Keratinocyte (primary cell): ENCODE results near the gene NBPF6. TPM values are rescaled to one million over a fixed set of nuclear protein-coding genes. Genes with fewer than 3 reads are reported as not detected.
"Not testable (repeated sequence)": the region's sequence is repeated elsewhere in the genome, so short reads cannot be mapped to it uniquely, and the experiment has no call there.

ENCODE experiments used
- DNase-seq: peaks from one replicate; pipeline ENCODE4 v3.0.0-alpha.2; 2011; ENCODE audit warnings: low read depth, missing footprints, low spot score
- FAIRE-seq: peaks from 2 replicates; lab custom pipeline; 2011; peaks lifted over from hg19 to GRCh38; lab: Jason Lieb, UNC
- H2AFZ ChIP-seq: 2 replicates; pipeline ENCODE4 v1.6.0; 2012; ENCODE audit warnings: low read length, control low read depth, inconsistent platforms; ENCODE audit not compliant: control insufficient read depth
- H3K27ac ChIP-seq: 2 replicates; pipeline ENCODE4 v1.5.1; 2011; ENCODE audit warnings: low read length; ENCODE audit not compliant: control insufficient read depth, insufficient read depth
- H3K27me3 ChIP-seq: 3 replicates; pipeline ENCODE4 v1.6.0; 2011; ENCODE audit warnings: low read length; ENCODE audit not compliant: control insufficient read depth, insufficient read depth; ENCODE audit errors: extremely low read depth
- H3K36me3 ChIP-seq, 2 experiments: 2 replicates in 1 of 2; 3 replicates in 1 of 2; pipeline ENCODE4 v1.5.1; 2011; ENCODE audit warnings: low read length in 2 of 2, mild to moderate bottlenecking in 1 of 2; ENCODE audit not compliant: control insufficient read depth in 2 of 2, insufficient read depth in 2 of 2; ENCODE audit errors: extremely low read depth in 1 of 2
- H3K4me1 ChIP-seq: 3 replicates; pipeline ENCODE4 v1.5.1; 2011; ENCODE audit warnings: low read length; ENCODE audit not compliant: control insufficient read depth, insufficient read depth; ENCODE audit errors: extremely low read depth
- H3K4me2 ChIP-seq: 3 replicates; pipeline ENCODE4 v1.6.0; 2011; ENCODE audit warnings: low read depth, low read length; ENCODE audit not compliant: control insufficient read depth, insufficient read depth; ENCODE audit errors: extremely low read depth
- H3K4me3 ChIP-seq, 3 experiments: fragments of 200-600 bp in 1 of 3; sonication (generic) in 1 of 3; 2 replicates in 2 of 3; 3 replicates in 1 of 3; pipeline ENCODE4 v1.5.1; 2011 to 2016; ENCODE audit warnings: low read length in 3 of 3, mild to moderate bottlenecking in 3 of 3, control low read depth in 2 of 3, inconsistent platforms in 1 of 3, low read depth in 1 of 3, mixed read lengths in 1 of 3, mixed run types in 1 of 3, moderate library complexity in 1 of 3; ENCODE audit not compliant: control insufficient read depth in 2 of 3, insufficient read depth in 2 of 3; ENCODE audit errors: extremely low read depth in 1 of 3
- H3K79me2 ChIP-seq: 2 replicates; pipeline ENCODE4 v1.6.0; 2012; ENCODE audit warnings: low read length; ENCODE audit not compliant: control insufficient read depth, insufficient read depth
- H3K9ac ChIP-seq: 3 replicates; pipeline ENCODE4 v1.6.0; 2011; ENCODE audit warnings: low read length; ENCODE audit not compliant: control insufficient read depth, insufficient read depth; ENCODE audit errors: extremely low read depth
- H3K9me1 ChIP-seq: 3 replicates; pipeline ENCODE4 v1.6.0; 2011; ENCODE audit warnings: low read length; ENCODE audit not compliant: control insufficient read depth, insufficient read depth; ENCODE audit errors: extremely low read depth
- H3K9me3 ChIP-seq: 2 replicates; pipeline ENCODE4 v1.5.1; 2012; ENCODE audit warnings: low read depth, low read length; ENCODE audit not compliant: control insufficient read depth
- H4K20me1 ChIP-seq: 3 replicates; pipeline ENCODE4 v1.6.0; 2011; ENCODE audit warnings: low read length; ENCODE audit not compliant: control insufficient read depth, insufficient read depth; ENCODE audit errors: extremely low read depth
- dilution Hi-C: fragments of 300-500 bp; cut with MboI; formaldehyde crosslinking; loops from one replicate; pipeline ENCODE4 v1.7.0; 2020; ENCODE audit warnings: low sequenced_read_pairs; ENCODE audit not compliant: extremely low pct_ligation_motif_present
- polyA plus RNA-seq, 5 experiments: library from polyadenylated mRNA; depleted of rRNA in 3 of 5; stranded (reverse) in 3 of 5; stranded (forward) in 1 of 5; unstranded in 1 of 5; fragments of >200 nt; gene quantifications; 1 replicate in 1 of 5; 2 replicates in 3 of 5; 3 replicates in 1 of 5; pipeline versions ENCODE4 v1.2.1 to v1.2.3, GENCODE V29; 2011 to 2012; ENCODE audit warnings: missing spikeins in 2 of 5, low read depth in 1 of 5, low replicate concordance in 1 of 5

Gene NBPF6
- polyA plus RNA-seq, 1 donor (not counting 4 experiments of a cell fraction or from before 2014, with no cell fraction given), result not detected

DNA sequence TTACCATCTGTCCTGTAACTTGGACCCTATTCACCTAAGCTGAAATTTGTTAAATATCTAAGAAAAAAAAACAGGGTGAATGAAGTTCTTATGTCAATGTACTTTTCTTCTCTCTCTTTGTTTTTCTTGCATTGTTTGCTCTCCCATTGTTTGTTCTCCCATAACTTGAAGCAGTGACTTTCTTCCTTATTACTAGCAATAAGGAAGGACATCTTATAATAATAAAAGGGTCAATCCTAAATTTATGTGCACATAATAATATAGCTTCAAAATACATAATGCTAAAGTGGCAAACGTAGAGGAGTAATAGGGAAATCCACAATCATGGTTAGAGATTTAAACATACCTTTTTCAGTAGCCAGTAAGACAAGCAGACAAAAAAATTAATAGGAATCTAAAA, 23.3 kb upstream of the NBPF6 start:
- H3K27ac ChIP-seq, H4K20me1 ChIP-seq, H3K9ac ChIP-seq, H3K79me2 ChIP-seq, H2AFZ ChIP-seq, H3K36me3 ChIP-seq, H3K9me1 ChIP-seq, H3K4me2 ChIP-seq, H3K4me3 ChIP-seq, DNase-seq, dilution Hi-C loops, H3K9me3 ChIP-seq, H3K27me3 ChIP-seq, FAIRE-seq, H3K4me1 ChIP-seq: not testable (repeated sequence)

DNA sequence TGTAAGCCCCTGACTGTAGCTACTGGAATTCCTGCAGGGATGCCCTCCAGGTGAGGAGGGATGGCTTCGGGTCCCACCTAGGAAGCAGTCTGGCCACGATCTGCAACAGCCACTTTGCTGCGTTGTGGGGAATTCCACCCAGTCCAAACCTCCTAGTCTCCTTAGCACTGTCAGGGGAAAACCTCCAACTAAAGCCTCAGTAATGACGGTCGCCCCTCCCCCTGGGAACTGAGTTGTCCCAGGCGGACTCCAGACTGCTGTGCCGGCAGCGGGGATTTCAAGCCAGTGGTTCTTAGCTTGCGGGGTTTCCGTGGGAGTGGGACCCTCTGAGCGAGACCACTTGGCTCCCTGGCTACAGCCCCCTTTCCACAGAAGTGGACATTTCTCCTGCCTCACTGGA, 18.1 kb upstream of the NBPF6 start:
- H3K4me2 ChIP-seq, H4K20me1 ChIP-seq, H3K9me1 ChIP-seq, H3K36me3 ChIP-seq, dilution Hi-C loops, H3K27me3 ChIP-seq, H3K9me3 ChIP-seq, FAIRE-seq, H3K4me1 ChIP-seq, DNase-seq, H3K27ac ChIP-seq, H3K79me2 ChIP-seq, H3K9ac ChIP-seq, H2AFZ ChIP-seq, H3K4me3 ChIP-seq: not testable (repeated sequence)

GRCh38 chr1:108433404-108433803, 16.7 kb upstream of the NBPF6 start:
- H2AFZ ChIP-seq, H3K36me3 ChIP-seq, H4K20me1 ChIP-seq, H3K27ac ChIP-seq, FAIRE-seq, H3K9me1 ChIP-seq, H3K4me3 ChIP-seq, H3K79me2 ChIP-seq, DNase-seq, H3K9ac ChIP-seq, H3K4me1 ChIP-seq, dilution Hi-C loops, H3K9me3 ChIP-seq, H3K27me3 ChIP-seq, H3K4me2 ChIP-seq: not testable (repeated sequence)

- not testable (repeated sequence) for H3K9ac ChIP-seq
Measured at GRCh38 chr1:108438536-108438935, 11.6 kb upstream of the NBPF6 start.

GRCh38 chr1:108454521-108454920, 4.4 kb downstream of the NBPF6 start:
- H3K4me1 ChIP-seq, H2AFZ ChIP-seq, H3K4me3 ChIP-seq, DNase-seq, H3K9me1 ChIP-seq, H3K27me3 ChIP-seq, H3K4me2 ChIP-seq, H4K20me1 ChIP-seq, H3K79me2 ChIP-seq, H3K9ac ChIP-seq, H3K36me3 ChIP-seq, H3K9me3 ChIP-seq, FAIRE-seq, dilution Hi-C loops, H3K27ac ChIP-seq: not testable (repeated sequence)

More at GRCh38 chr1:108438536-108438935, 11.6 kb upstream of the NBPF6 start:
- H3K4me1 ChIP-seq, H3K4me3 ChIP-seq, H3K36me3 ChIP-seq, FAIRE-seq, dilution Hi-C loops, H2AFZ ChIP-seq, H3K9me1 ChIP-seq, DNase-seq, H3K4me2 ChIP-seq, H3K79me2 ChIP-seq, H4K20me1 ChIP-seq, H3K9me3 ChIP-seq, H3K27ac ChIP-seq, H3K27me3 ChIP-seq: not testable (repeated sequence)
